GM23248 (cell line): ENCODE results near the gene HNRNPA2B1.

Source experiments
- EZH2 ChIP-seq: fragments of 200-600 bp; sonication (generic); IDR thresholded peaks from 2 replicates; pipeline ENCODE4 v1.6.1; 2018; ENCODE audit warnings: antibody characterized with exemption, mild to moderate bottlenecking; ENCODE audit not compliant: insufficient read depth, poor library complexity, severe bottlenecking
- EZH2phosphoT487 ChIP-seq: fragments of 200-600 bp; sonication (generic); IDR thresholded peaks from 2 replicates; pipeline ENCODE4 v1.6.1; 2018; ENCODE audit warnings: antibody characterized with exemption, moderate library complexity, mild to moderate bottlenecking, low read depth; ENCODE audit not compliant: insufficient read depth

- TF ChIP-seq EZH2 (no peak), EZH2phosphoT487 (no peak)
These were observed 53.5 kb downstream of the HNRNPA2B1 start for GRCh38 chr7:26147030-26147429.
